Measurements from ENCODE around the gene SH2D2A.

The SH2D2A gene

GRCh38 chr1:156822680-156823079, 6.0 kb upstream of the SH2D2A start:
- no peak for DNase-seq

GRCh38 chr1:156821801-156822200, 5.2 kb upstream of the SH2D2A start:
- DNase-seq = peak; percentile 71

GRCh38 chr1:156815961-156816422, 656 bp downstream of the SH2D2A start:
- no peak for DNase-seq

- DNase-seq = peak; percentile 92
Measured at GRCh38 chr1:156815307-156815826, 1.3 kb downstream of the SH2D2A start.

- peak; percentile 36 for DNase-seq
Measured at GRCh38 chr1:156814571-156815260, 1.9 kb downstream of the SH2D2A start.

- peak; percentile 49 for DNase-seq
Measured at GRCh38 chr1:156813750-156814570, 2.7 kb downstream of the SH2D2A start.

GRCh38 chr1:156813298-156813697, 3.4 kb downstream of the SH2D2A start:
- DNase-seq = no peak

- DNase-seq = no peak
Measured at GRCh38 chr1:156812293-156812990, 4.2 kb downstream of the SH2D2A start.

- DNase-seq = no peak
Measured at GRCh38 chr1:156811168-156811567, 5.5 kb downstream of the SH2D2A start.

- DNase-seq = no peak
Measured at GRCh38 chr1:156809711-156810366, 6.8 kb downstream of the SH2D2A start.

GRCh38 chr1:156809281-156809680, 7.4 kb downstream of the SH2D2A start:
- no peak for DNase-seq

GRCh38 chr1:156808186-156809030, 8.2 kb downstream of the SH2D2A start:
- no peak for DNase-seq

GRCh38 chr1:156807627-156808026, 9.0 kb downstream of the SH2D2A start:
- DNase-seq = no peak

GRCh38 chr1:156806512-156807440, 9.9 kb downstream of the SH2D2A start:
- DNase-seq = no peak

- DNase-seq = peak; percentile 60
Measured at GRCh38 chr1:156805766-156806511, 10.7 kb downstream of the SH2D2A start.

GRCh38 chr1:156804572-156805243, 11.9 kb downstream of the SH2D2A start:
- DNase-seq = no peak

GRCh38 chr1:156804026-156804425, 12.6 kb downstream of the SH2D2A start:
- no peak for DNase-seq

GRCh38 chr1:156803086-156803851, 13.4 kb downstream of the SH2D2A start:
- DNase-seq = no peak

Measured in EL (cell line).